ENCODE data around the gene RALB.
A peak's percentile ranks its signal among the peaks of the same experiment; 100 is the strongest.
"Not testable (repeated sequence)": the region's sequence is repeated elsewhere in the genome, so short reads cannot be mapped to it uniquely, and the experiment has no call there.

RALB gene

DNA sequence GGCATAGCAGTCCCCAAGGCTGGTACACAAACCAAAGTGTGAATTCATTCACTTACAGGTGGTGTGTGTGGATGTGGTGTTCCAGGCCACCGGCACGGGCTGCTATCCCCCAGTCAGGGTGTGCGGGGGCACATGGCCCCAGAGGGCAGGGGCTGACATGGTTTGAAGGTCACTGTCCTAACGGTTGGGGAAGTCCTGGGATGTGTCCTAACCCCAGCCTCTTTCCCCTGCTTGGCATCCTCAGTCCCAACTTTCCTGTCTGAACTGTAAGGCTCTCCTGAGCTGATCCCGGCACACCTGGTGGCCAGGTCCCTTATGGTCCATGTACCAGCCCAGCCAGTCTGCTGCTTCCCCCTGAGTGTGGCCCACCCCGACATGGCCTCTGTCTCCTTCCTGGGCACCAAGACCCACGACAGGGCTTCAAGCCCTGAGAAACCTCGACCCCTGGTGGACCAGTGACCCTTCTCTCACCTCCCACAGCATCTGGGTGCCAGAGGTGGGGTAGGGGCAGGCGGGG, 27.0 kb upstream of the RALB start:
- DNase-seq, result no peak

GRCh38 chr2:120226316-120226715, 26.3 kb upstream of the RALB start:
- no peak for DNase-seq

DNA sequence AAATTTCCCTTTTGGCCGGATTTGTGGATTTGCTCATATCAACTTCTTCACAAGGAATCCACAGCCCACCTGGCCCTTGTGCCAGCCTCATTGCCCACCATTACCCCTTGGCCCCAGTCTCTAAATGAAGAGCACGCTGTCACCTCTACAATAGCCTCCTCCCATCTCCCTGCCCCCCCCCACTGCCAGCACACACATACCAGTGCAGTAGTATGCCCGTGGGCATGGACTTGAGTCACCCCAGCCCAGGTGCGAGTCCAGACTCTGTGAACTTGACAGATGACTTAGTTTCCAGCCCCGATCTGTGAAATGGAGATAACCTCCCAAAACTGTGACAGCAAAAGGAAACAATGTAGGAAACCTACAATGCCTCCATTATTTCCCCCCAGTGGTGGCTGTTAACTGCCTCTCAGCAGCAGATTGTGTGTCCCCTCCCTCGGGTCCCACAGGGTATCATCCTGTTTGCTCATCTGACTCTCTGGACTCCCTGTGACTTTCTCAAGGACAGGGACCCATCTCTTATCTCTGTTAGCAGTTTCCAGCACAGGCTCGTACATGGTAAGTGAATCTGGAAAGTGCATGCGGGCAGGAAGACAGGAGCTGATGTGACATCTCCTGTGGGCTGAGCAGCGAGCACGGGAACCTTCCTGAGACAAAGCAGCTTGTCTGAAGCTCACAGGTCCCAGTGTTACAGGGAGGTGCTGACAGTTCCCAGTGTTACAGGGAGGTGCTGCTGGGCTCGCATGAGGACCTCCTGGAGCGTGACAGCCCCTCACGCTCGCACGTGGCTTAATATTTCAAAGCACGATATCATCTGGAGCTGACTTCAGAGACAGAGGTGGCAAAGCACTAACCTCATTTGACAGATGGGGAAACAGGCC, 25.3 kb upstream of the RALB start:
- no peak for DNase-seq

DNA sequence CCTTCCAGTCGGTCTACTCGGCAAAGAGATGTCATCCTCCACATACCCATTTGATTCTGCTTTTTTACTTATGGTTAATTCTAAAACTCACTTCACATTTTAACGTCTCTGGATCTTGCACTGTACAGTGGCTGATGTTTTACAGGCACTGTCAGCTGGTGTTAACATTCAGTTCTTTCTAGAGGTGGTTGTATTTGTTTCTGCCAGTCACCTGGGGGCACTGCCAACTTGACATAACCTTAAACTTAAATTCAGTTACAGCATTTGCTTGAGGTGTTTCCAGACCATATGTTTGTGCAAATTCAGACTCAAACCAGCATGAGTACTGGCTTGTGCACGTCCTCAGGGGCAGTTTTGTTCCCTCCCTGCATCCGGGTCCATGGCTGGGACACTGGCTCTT, 24.1 kb upstream of the RALB start:
- no peak for DNase-seq

GRCh38 chr2:120229341-120229740, 23.3 kb upstream of the RALB start:
- DNase-seq, result no peak

- no peak for DNase-seq
These were observed 21.9 kb upstream of the RALB start for GRCh38 chr2:120230515-120231471.

- DNase-seq, result no peak
These were observed 21.1 kb upstream of the RALB start for GRCh38 chr2:120231564-120231973.

GRCh38 chr2:120231974-120232635, 20.5 kb upstream of the RALB start:
- peak; percentile 51 for DNase-seq

- peak; percentile 16 for DNase-seq
These were observed 19.4 kb upstream of the RALB start for GRCh38 chr2:120233292-120233691.

DNA sequence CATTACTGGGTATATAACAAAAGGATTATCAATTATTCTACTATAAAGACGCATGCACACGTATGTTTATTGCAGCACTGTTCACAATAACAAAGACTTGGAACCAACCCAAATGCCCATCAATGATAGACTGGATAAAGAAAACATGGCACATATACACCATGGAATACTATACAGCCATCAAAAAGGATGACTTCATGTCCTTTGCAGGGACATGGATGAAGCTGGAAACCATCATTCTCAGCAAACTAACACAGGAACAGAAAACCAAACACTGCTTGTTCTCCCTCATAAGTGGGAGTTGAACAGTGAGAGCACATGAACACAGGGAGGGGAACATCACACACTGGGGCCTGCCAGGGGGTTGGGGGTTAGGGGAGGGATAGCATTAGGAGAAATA, 17.5 kb upstream of the RALB start:
- DNase-seq, result not testable (repeated sequence)

GRCh38 chr2:120235681-120236080, 17.0 kb upstream of the RALB start:
- DNase-seq, result peak; percentile 3

DNA sequence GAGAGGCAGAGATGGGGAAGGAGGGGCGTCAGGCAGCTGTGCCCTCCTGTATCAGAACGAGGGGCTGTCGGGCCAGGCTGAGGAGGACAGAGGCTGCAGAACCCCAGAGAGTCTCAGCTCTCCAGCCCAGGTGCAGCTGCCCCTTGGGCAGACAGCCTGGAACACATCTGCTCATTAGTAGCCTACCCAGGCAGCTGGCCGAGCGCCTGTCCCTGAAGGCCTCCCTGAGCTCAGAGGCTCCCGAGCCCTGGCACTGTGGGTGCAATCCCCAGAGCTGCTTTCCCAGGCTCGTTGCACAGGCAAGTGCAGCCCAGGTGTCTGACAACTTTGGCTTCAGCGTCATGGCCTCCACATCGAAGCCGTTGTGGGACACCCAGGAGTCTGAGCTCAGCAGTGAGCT, 16.3 kb upstream of the RALB start:
- peak; percentile 9 for DNase-seq

DNA sequence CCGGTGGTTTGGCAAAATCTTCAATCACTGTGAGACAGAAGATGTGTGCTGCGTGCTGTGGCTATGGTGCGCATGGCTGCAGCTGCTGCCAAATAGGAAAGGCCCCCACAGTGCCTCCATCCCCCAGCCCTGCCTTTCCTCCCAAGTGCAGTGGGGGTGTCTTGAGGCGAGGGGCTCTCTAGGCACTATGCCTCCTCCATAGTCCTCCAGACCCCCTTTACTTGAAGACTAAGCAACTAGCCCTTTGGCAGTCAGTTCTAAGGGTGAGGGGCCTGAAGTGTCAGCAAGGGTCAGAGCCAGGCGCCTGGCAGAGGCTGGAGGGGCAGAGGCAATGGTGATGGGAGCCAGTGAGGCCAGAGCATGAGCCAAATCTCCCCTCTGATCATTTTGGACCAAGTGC, 15.9 kb upstream of the RALB start:
- no peak for DNase-seq

GRCh38 chr2:120237491-120237902, 15.2 kb upstream of the RALB start:
- no peak for DNase-seq

GRCh38 chr2:120238728-120239487, 13.7 kb upstream of the RALB start:
- DNase-seq, result no peak

DNA sequence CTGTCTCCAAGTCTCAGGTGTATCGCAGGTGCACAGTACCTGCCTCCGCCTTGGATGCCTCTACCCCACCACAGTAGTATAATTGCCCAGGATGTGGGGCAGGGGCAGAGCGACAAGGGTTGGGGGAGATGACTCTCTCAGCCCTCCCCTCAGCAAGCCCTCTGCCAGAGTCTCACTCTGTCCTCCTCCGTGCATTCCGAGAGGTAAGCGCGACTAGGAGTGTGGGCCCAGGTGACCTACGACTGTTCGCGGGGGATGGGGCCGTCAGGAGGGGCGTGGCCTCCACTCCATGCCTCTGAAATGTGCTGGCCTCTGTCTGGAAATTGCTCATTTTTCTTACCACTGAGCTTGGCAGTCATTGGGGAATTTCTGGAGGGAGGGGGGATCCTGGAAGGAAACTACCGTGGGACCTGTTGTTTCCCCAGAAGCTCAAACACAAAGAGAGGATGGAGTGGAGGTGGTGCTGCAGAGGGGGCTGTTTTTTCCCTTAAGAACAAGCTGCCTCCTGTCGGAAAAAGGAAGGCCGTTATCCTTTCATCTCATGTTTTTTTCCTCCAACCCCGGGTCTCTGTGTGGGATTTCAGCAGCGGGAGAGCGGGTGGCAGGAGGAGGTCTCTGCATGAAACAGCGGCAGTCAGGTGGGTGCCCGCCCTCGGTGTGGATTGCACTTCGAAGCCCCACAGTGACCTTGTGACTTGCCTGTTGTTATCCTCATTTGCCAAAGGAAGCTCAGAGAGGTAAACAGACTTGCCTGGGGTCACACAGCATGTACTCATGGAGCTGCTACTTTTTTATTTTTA, 13.0 kb upstream of the RALB start:
- DNase-seq, result no peak

- no peak for DNase-seq
These were observed 11.7 kb upstream of the RALB start for GRCh38 chr2:120240901-120241429.

DNA sequence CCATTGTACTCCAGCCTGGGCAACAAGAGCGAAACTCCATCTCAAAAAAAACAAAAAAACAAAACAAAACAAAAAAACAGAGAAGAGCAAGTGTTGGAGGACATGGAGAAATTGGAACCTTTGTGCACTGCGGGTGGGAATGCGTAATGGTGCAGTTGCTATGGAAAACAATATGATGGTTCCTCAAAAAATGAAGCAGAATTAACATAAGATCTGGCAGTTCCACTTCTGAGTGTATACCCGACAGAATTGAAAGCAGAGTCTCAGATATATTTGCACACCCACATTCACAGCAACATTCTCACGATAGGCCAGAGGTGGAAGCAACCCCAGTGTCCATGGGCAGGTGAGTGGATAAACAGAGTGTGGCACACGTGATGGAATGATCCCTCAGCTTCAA, 11.0 kb upstream of the RALB start:
- no peak for DNase-seq

- no peak for DNase-seq
These were observed 9.4 kb upstream of the RALB start for GRCh38 chr2:120243211-120243610.

GRCh38 chr2:120243875-120244553, 8.6 kb upstream of the RALB start:
- no peak for DNase-seq

Data from activated T-cell treated with anti-CD3 and anti-CD28 coated beads, Interleukin-2, amount 50 U/mL, for 1 hour (primary cell).